HCT116 (cell line): ENCODE data around the gene PDE4B. TPM values are rescaled to one million over a fixed set of nuclear protein-coding genes. Genes with fewer than 3 reads are reported as not detected.

Source experiments
- ATAC-seq: fragments of 200-7000 bp; cut with Tn5 transposase; 2 replicates; pipeline ENCODE4 v1.9.1; 2020; ENCODE audit warnings: mild to moderate bottlenecking, moderate library complexity
- BruUV-seq: library from RNA; stranded (reverse); fragments of 400-500 nt; replicated peaks from 2 replicates; lab custom pipeline; 2021; lab: Mats Ljungman, UMichigan
- CTCF ChIA-PET: fragments of 300-600 bp; sonication (Branson Sonifier 250); formaldehyde crosslinking; loops from one replicate; lab custom pipeline; 2021; ENCODE audit warnings: antibody characterized with exemption; lab: Charles Lee
- POLR2A ChIA-PET: fragments of 300-600, 350-600 bp; sonication (Branson Sonifier 250); formaldehyde crosslinking; loops from one replicate; lab custom pipeline; 2021; ENCODE audit warnings: antibody characterized with exemption; lab: Charles Lee
- RAD21 ChIA-PET, 2 experiments: fragments of 300-600 bp; sonication (Branson Sonifier 250); formaldehyde crosslinking; loops; one replicate each; lab custom pipeline; 2023; ENCODE audit warnings: low total read pairs in 2 of 2; ENCODE audit not compliant: uncharacterized antibody in 2 of 2, unreplicated experiment in 2 of 2, low non-redundant PET in 1 of 2; lab: Charles Lee
- DNase-seq: peaks from one replicate; pipeline ENCODE4 v3.0.0-alpha.2; 2010; ENCODE audit warnings: low read depth, low spot score
- H2AFZ ChIP-seq: fragments of 200-600 bp; shearing (Covaris generic), sonication (generic); 2 replicates; pipeline ENCODE4 v1.6.1; 2017; ENCODE audit warnings: low read depth, mixed run types, mixed read lengths, antibody characterized with exemption, low read length; ENCODE audit not compliant: poor library complexity, severe bottlenecking
- H3K27ac ChIP-seq: 2 replicates; pipeline ENCODE4 v1.5.1; 2012; ENCODE audit warnings: low read depth, low read length
- H3K27me3 ChIP-seq: fragments of 200-600 bp; sonication (generic); 2 replicates; pipeline ENCODE4 v1.6.1; 2016; ENCODE audit warnings: mixed run types, low read length, mixed read lengths; ENCODE audit not compliant: insufficient read depth
- H3K36me3 ChIP-seq, 2 experiments: fragments of 200-500 bp in 1 of 2; fragments of 200-600 bp in 1 of 2; sonication (Bioruptor generic) in 1 of 2; sonication (generic) in 1 of 2; 2 replicates each; pipeline versions ENCODE4 v1.5.1 to v1.6.1; 2014 to 2016; ENCODE audit warnings: low read length in 2 of 2, inconsistent platforms in 1 of 2, mixed read lengths in 1 of 2, mixed run types in 1 of 2; ENCODE audit not compliant: insufficient read depth in 2 of 2, control insufficient read depth in 1 of 2
- H3K4me1 ChIP-seq, 2 experiments: fragments of 200-600 bp in 1 of 2; sonication (generic) in 1 of 2; 2 replicates each; pipeline versions ENCODE4 v1.5.1 to v1.6.1; 2012 to 2017; ENCODE audit warnings: low read length in 2 of 2, inconsistent platforms in 1 of 2, mild to moderate bottlenecking in 1 of 2, mixed read lengths in 1 of 2, mixed run types in 1 of 2, moderate library complexity in 1 of 2; ENCODE audit not compliant: insufficient read depth in 2 of 2, control insufficient read depth in 1 of 2
- H3K4me2 ChIP-seq: fragments of 200-600 bp; sonication (generic); 2 replicates; pipeline ENCODE4 v1.6.1; 2017; ENCODE audit warnings: mixed run types, low read length, mixed read lengths
- H3K4me3 ChIP-seq, 2 experiments: fragments of 200-600 bp in 1 of 2; sonication (generic) in 1 of 2; replicated peaks in 1 of 2; 2 replicates each; pipeline ENCODE4 v1.5.1; 2011 to 2016; ENCODE audit warnings: low read length in 2 of 2, control low read depth in 1 of 2, low read depth in 1 of 2, mild to moderate bottlenecking in 1 of 2, mixed read lengths in 1 of 2, mixed run types in 1 of 2
- H3K79me2 ChIP-seq: fragments of 200-600 bp; sonication (generic); 2 replicates; pipeline ENCODE4 v1.6.1; 2017; ENCODE audit warnings: mild to moderate bottlenecking, mixed run types, low read length, moderate library complexity, mixed read lengths; ENCODE audit not compliant: insufficient read depth
- H3K9ac ChIP-seq: fragments of 200-600 bp; sonication (generic); 2 replicates; pipeline ENCODE4 v1.6.1; 2016; ENCODE audit warnings: low read length, mixed read lengths
- H3K9me2 ChIP-seq: fragments of 200-600 bp; sonication (generic), shearing (Covaris generic); 2 replicates; pipeline ENCODE4 v1.6.1; 2017; ENCODE audit warnings: mixed run types, mild to moderate bottlenecking, moderate library complexity; ENCODE audit not compliant: insufficient read depth
- H3K9me3 ChIP-seq, 2 experiments: fragments of 200-500 bp in 1 of 2; fragments of 200-600 bp in 1 of 2; sonication (Bioruptor generic) in 1 of 2; sonication (generic) in 1 of 2; 2 replicates each; pipeline ENCODE4 v1.6.1; 2014 to 2017; ENCODE audit warnings: low read length in 2 of 2, mixed read lengths in 2 of 2, inconsistent platforms in 1 of 2, low read depth in 1 of 2, mild to moderate bottlenecking in 1 of 2, mixed run types in 1 of 2, moderate library complexity in 1 of 2; ENCODE audit not compliant: control insufficient read depth in 1 of 2, insufficient read depth in 1 of 2
- H4K20me1 ChIP-seq: fragments of 200-600 bp; sonication (generic), shearing (Covaris generic); 2 replicates; pipeline ENCODE4 v1.6.1; 2017; ENCODE audit warnings: mixed run types, mild to moderate bottlenecking, moderate library complexity; ENCODE audit not compliant: insufficient read depth
- ATF3 ChIP-seq: IDR thresholded peaks from 2 replicates; pipeline ENCODE4 v1.6.1; 2012
- CBX3 ChIP-seq: IDR thresholded peaks from 2 replicates; pipeline ENCODE4 v1.6.1; 2012; ENCODE audit warnings: low read depth
- CEBPB ChIP-seq: IDR thresholded peaks from 2 replicates; pipeline ENCODE4 v1.6.1; 2012; ENCODE audit warnings: low read depth
- CTCF ChIP-seq, 3 experiments: fragments of 200-600 bp in 1 of 3; sonication (generic) in 1 of 3; IDR thresholded peaks in 2 of 3; conservative IDR thresholded peaks in 1 of 3; 2 replicates each; pipeline ENCODE4 v1.5.1; 2012 to 2017; ENCODE audit warnings: low read depth in 2 of 3, low read length in 2 of 3, antibody characterized with exemption in 1 of 3, borderline replicate concordance in 1 of 3, control low read depth in 1 of 3, mild to moderate bottlenecking in 1 of 3, mixed read lengths in 1 of 3, mixed run types in 1 of 3, moderate library complexity in 1 of 3; ENCODE audit not compliant: insufficient read depth in 1 of 3
- EGR1 ChIP-seq: IDR thresholded peaks from 2 replicates; pipeline ENCODE4 v1.6.1; 2012; ENCODE audit warnings: low read depth
- EZH2 ChIP-seq: fragments of 200-600 bp; sonication (generic); IDR thresholded peaks from 2 replicates; pipeline ENCODE4 v1.6.1; 2017; ENCODE audit warnings: antibody characterized with exemption, mixed run types
- EZH2phosphoT487 ChIP-seq: fragments of 200-600 bp; IDR thresholded peaks from 2 replicates; pipeline ENCODE4 v1.6.1; 2018; ENCODE audit warnings: antibody characterized with exemption, borderline replicate concordance
- MAX ChIP-seq: IDR thresholded peaks from 2 replicates; pipeline ENCODE4 v1.6.1; 2012
- POLR2AphosphoS5 ChIP-seq: IDR thresholded peaks from 2 replicates; pipeline ENCODE4 v1.6.1; 2011; ENCODE audit warnings: mild to moderate bottlenecking, low read depth, low read length, moderate library complexity
- RAD21 ChIP-seq: IDR thresholded peaks from 2 replicates; pipeline ENCODE4 v1.6.1; 2012; ENCODE audit warnings: low read depth, mild to moderate bottlenecking
- REST ChIP-seq: IDR thresholded peaks from 2 replicates; pipeline ENCODE4 v1.6.1; 2012; ENCODE audit warnings: low read depth
- SIN3A ChIP-seq: IDR thresholded peaks from 2 replicates; pipeline ENCODE4 v1.6.1; 2012; ENCODE audit warnings: low read depth
- SP1 ChIP-seq: IDR thresholded peaks from 2 replicates; pipeline ENCODE4 v1.6.1; 2012; ENCODE audit warnings: low read depth
- SRF ChIP-seq: IDR thresholded peaks from 2 replicates; pipeline ENCODE4 v1.6.1; 2012; ENCODE audit warnings: low read depth
- TCF7L2 ChIP-seq: IDR thresholded peaks from 2 replicates; pipeline ENCODE4 v1.7.0; 2011; ENCODE audit warnings: borderline replicate concordance, inconsistent platforms; ENCODE audit not compliant: insufficient read depth, insufficient read length; ENCODE audit errors: extremely low read depth
- ZBTB33 ChIP-seq: IDR thresholded peaks from 2 replicates; pipeline ENCODE4 v1.6.1; 2011; ENCODE audit warnings: mild to moderate bottlenecking, low read length, moderate library complexity; ENCODE audit not compliant: insufficient replicate concordance; ENCODE audit errors: extremely low read depth
- ZFX ChIP-seq: fragments of 450-650 bp; IDR thresholded peaks from 2 replicates; pipeline ENCODE4 v1.6.1; 2017
- ZNF274 ChIP-seq: fragments of 200-500 bp; sonication (Bioruptor generic); IDR thresholded peaks from 2 replicates; pipeline ENCODE4 v1.6.1; 2014; ENCODE audit warnings: mild to moderate bottlenecking, low read depth, low read length, inconsistent platforms
- intact Hi-C: fragments of 100-400 bp; cut with micrococcal nuclease; formaldehyde crosslinking; loops from 2 replicates; pipeline ENCODE4 v1.10.0; 2022
- total RNA-seq: library from RNA; stranded (reverse); gene quantifications from one replicate; pipeline ENCODE4 v1.2.1, GENCODE V29; 2021; ENCODE audit not compliant: unreplicated experiment

The PDE4B gene
- total RNA-seq, 1 experiment from 2014 or later = 76.9 TPM

GRCh38 chr1:65959896-65960567 is 167.3 kb downstream of the PDE4B start:
- ChIA-PET CTCF (interaction anchor here (1.1 to 3.6 kb wide), 7 partner anchors 279 to 543 kb away, joined by 3 to 42 read pairs (median 3); no protein-coding TSS in a partner anchor), POLR2A (no interaction called here), RAD21 (interaction anchor here in 1 of 2 experiments (1.2 kb wide), 1 partner anchor 283 kb away, joined by 6 read pairs; no protein-coding TSS in a partner anchor)
- BruUV-seq = no TSS peak
- no peak overlapping the region for H3K27ac ChIP-seq
- no peaks in the 10 kb centered on the region for H3K27me3 ChIP-seq
- no peak for ATAC-seq
- H3K4me3 ChIP-seq = no peak overlapping the region
- no peak overlapping the region for H3K4me2 ChIP-seq
- H3K36me3 ChIP-seq = no peaks in the 10 kb centered on the region
- no peaks in the 10 kb centered on the region for H3K9me2 ChIP-seq
- H3K9ac ChIP-seq = no peak overlapping the region
- intact Hi-C loops = loop anchor here (1.0 to 10.0 kb wide), 5 partner anchors 243 to 765 kb away; no protein-coding TSS in a partner anchor
- DNase-seq = no peak
- no peaks in the 10 kb centered on the region for H3K79me2 ChIP-seq
- H4K20me1 ChIP-seq = no peaks in the 10 kb centered on the region
- TF ChIP-seq SP1 (no peak), CTCF (IDR thresholded peaks at IDR 0.05 in 2 of 3, conservative IDR thresholded peaks at IDR 0.05 in 1 of 3; ENCODE audit: borderline replicate concordance in 1 of 3, insufficient read depth in 1 of 3, low read depth in 2 of 3, low read length in 2 of 3) (no peak), EGR1 (no peak), TCF7L2 (no peak), REST (no peak), ZNF274 (no peak), CBX3 (no peak), MAX (no peak), SIN3A (no peak), EZH2phosphoT487 (no peak), POLR2AphosphoS5 (no peak), ZFX (no peak), SRF (no peak), CEBPB (no peak), ZBTB33 (no peak), RAD21 (no peak), EZH2 (no peak), ATF3 (no peak)
- H3K4me1 ChIP-seq = peaks cover 4 to 8% of the 10 kb centered on the region in 2 experiments; a peak in 2 of 4 replicates
- H3K9me3 ChIP-seq = no peaks in the 10 kb centered on the region
- no peak overlapping the region for H2AFZ ChIP-seq
